Measurements from ENCODE around the gene COL11A2. TPM values are rescaled to one million over a fixed set of nuclear protein-coding genes. Genes with fewer than 3 reads are reported as not detected.

Gene COL11A2
- total RNA-seq, 1 experiment from 2014 or later: 0.58 TPM

GRCh38 chr6:33160728-33161344, 31.4 kb downstream of the COL11A2 start:
- intact Hi-C loops (cut with micrococcal nuclease): loop anchor here (2.0 to 5.0 kb wide), 2 partner anchors 36 to 88 kb away; no protein-coding TSS in a partner anchor
- Histone ChIP-seq H3K9me2 (replicated peaks; ENCODE audit: low read length) (no peaks in the 10 kb centered on the region), H4K20me1 (ENCODE audit: low read length) (no peaks in the 10 kb centered on the region), H2AFZ (ENCODE audit: low read length) (peak overlapping the region; percentile 93), H3K9ac (ENCODE audit: low read length) (peak overlapping the region; percentile 71), H3K79me2 (ENCODE audit: low read length) (no peaks in the 10 kb centered on the region), H3K27me3 (ENCODE audit: low read length) (no peaks in the 10 kb centered on the region), H3K4me1 (ENCODE audit: insufficient read depth, low read length) (peaks cover 18% of the 10 kb centered on the region), H3K4me2 (ENCODE audit: low read length) (peak overlapping the region; percentile 95), H3K27ac (ENCODE audit: low read length) (peak overlapping the region; percentile 38), H3K36me3 (ENCODE audit: low read depth, low read length) (no peaks in the 10 kb centered on the region), H3F3A (ENCODE audit: low read length, unreplicated experiment) (no peaks in the 10 kb centered on the region), H3K4me3 (ENCODE audit: low read length) (peak overlapping the region; percentile 69), H3K9me3 (ENCODE audit: low read length) (no peaks in the 10 kb centered on the region)
- peak; percentile 84 for ATAC-seq
- CTCF ChIA-PET: interaction anchor here (0.9 kb wide), 1 partner anchor 87 kb away, joined by 3 read pairs; no protein-coding TSS in a partner anchor
- TF ChIP-seq CTCF (conservative IDR thresholded peaks at IDR 0.05; ENCODE audit: low read depth, low read length) (no peak), EZH2phosphoT487 (IDR thresholded peaks at IDR 0.05; ENCODE audit: borderline replicate concordance, low read length) (no peak), EZH2 (IDR thresholded peaks at IDR 0.05; ENCODE audit: low read length, unreplicated experiment) (no peak)
- no TSS peak for BruUV-seq (replicated peaks)
- POLR2A ChIA-PET (ENCODE audit: unreplicated experiment): interaction anchor here (0.6 to 0.7 kb wide), 2 partner anchors 151 to 289 kb away, joined by 3 to 6 read pairs; no protein-coding TSS in a partner anchor
- peak; percentile 89 for DNase-seq

GRCh38 chr6:33160096-33160495, 32.2 kb downstream of the COL11A2 start:
- ChIA-PET POLR2A (ENCODE audit: unreplicated experiment) (no interaction called here), CTCF (no interaction called here)
- no peak for TF ChIP-seq EZH2 (IDR thresholded peaks at IDR 0.05; ENCODE audit: low read length, unreplicated experiment)
- Histone ChIP-seq H3K9ac (ENCODE audit: low read length) (no peak overlapping the region), H3K4me2 (ENCODE audit: low read length) (no peak overlapping the region), H3K9me3 (ENCODE audit: low read length) (no peaks in the 10 kb centered on the region), H2AFZ (ENCODE audit: low read length) (no peak overlapping the region), H4K20me1 (ENCODE audit: low read length) (no peaks in the 10 kb centered on the region), H3K4me3 (ENCODE audit: low read length) (no peak overlapping the region), H3K9me2 (replicated peaks; ENCODE audit: low read length) (no peaks in the 10 kb centered on the region), H3F3A (ENCODE audit: low read length, unreplicated experiment) (no peaks in the 10 kb centered on the region), H3K27me3 (ENCODE audit: low read length) (no peaks in the 10 kb centered on the region), H3K4me1 (ENCODE audit: insufficient read depth, low read length) (peaks cover 18% of the 10 kb centered on the region), H3K79me2 (ENCODE audit: low read length) (no peaks in the 10 kb centered on the region), H3K36me3 (ENCODE audit: low read depth, low read length) (no peaks in the 10 kb centered on the region), H3K27ac (ENCODE audit: low read length) (no peak overlapping the region)
- intact Hi-C loops (cut with micrococcal nuclease): loop anchor here (2.0 to 5.0 kb wide), 2 partner anchors 37 to 89 kb away; no protein-coding TSS in a partner anchor
- ATAC-seq (no peak), DNase-seq (no peak)
- BruUV-seq (replicated peaks): no TSS peak

GRCh38 chr6:33156964-33157363, 35.3 kb downstream of the COL11A2 start:
- Histone ChIP-seq H4K20me1 (ENCODE audit: low read length) (no peaks in the 10 kb centered on the region), H3K27me3 (ENCODE audit: low read length) (no peaks in the 10 kb centered on the region), H3K4me3 (ENCODE audit: low read length) (no peak overlapping the region), H3K9ac (ENCODE audit: low read length) (no peak overlapping the region), H3K4me2 (ENCODE audit: low read length) (no peak overlapping the region), H3K27ac (ENCODE audit: low read length) (no peak overlapping the region), H3K79me2 (ENCODE audit: low read length) (no peaks in the 10 kb centered on the region), H3K4me1 (ENCODE audit: insufficient read depth, low read length) (peaks cover 13% of the 10 kb centered on the region), H3K9me3 (ENCODE audit: low read length) (no peaks in the 10 kb centered on the region), H3K9me2 (replicated peaks; ENCODE audit: low read length) (no peaks in the 10 kb centered on the region), H3K36me3 (ENCODE audit: low read depth, low read length) (no peaks in the 10 kb centered on the region), H2AFZ (ENCODE audit: low read length) (no peak overlapping the region), H3F3A (ENCODE audit: low read length, unreplicated experiment) (no peaks in the 10 kb centered on the region)
- intact Hi-C loops (cut with micrococcal nuclease): no loop called here
- DNase-seq (no peak), ATAC-seq (no peak)
- ChIA-PET POLR2A (ENCODE audit: unreplicated experiment) (no interaction called here), CTCF (no interaction called here)
- BruUV-seq (replicated peaks): no TSS peak
- no peak for TF ChIP-seq EZH2 (IDR thresholded peaks at IDR 0.05; ENCODE audit: low read length, unreplicated experiment)
- no peak for TF ChIP-seq CTCF (conservative IDR thresholded peaks at IDR 0.05; ENCODE audit: low read depth, low read length)
- TF ChIP-seq EZH2phosphoT487 (IDR thresholded peaks at IDR 0.05; ENCODE audit: borderline replicate concordance, low read length): no peak

Data from PC-3 (cell line).